ENCODE results near the gene TEN1.

TEN1 gene

DNA sequence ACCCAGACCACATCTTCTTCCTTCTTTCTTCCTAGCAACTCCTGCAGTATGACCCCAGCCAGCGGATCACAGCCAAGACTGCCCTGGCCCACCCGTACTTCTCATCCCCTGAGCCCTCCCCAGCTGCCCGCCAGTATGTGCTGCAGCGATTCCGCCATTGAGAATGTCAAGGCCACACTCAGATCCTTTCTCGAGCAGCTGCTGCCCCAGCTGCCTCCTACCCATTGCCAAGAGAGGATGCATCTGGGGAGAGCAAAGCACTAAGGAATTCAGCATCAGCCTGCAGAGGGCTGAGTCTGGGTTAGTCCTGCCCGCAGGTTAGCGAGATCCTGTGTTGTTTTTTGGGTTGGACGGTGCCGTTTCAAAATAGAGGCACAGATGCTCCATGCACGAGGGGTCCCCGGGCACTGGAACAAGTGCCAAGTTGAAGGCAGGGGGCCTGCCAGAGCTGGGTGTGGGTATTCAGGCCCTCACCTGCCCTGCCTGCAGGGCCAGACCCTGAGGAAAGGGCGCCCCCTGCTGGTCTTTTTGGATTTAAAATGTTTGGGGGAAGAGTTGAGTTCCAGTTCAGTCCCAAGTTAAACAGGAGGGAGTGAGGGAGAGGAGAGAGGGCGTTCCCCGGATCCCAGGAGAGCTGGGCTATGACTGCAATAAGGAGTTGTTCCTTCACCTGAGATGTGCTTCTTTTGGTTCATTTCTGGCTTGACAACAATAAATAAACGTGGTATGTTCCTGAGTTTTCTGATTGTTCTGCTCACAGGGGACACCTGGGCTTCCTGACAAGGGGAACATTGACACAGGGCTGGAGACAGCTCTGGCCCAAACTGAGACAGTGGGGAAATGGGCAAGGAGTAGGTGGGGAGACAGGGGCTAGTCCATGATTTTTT, 26.5 kb downstream of the TEN1 start:
- TF ChIP-seq, protein P1, sequence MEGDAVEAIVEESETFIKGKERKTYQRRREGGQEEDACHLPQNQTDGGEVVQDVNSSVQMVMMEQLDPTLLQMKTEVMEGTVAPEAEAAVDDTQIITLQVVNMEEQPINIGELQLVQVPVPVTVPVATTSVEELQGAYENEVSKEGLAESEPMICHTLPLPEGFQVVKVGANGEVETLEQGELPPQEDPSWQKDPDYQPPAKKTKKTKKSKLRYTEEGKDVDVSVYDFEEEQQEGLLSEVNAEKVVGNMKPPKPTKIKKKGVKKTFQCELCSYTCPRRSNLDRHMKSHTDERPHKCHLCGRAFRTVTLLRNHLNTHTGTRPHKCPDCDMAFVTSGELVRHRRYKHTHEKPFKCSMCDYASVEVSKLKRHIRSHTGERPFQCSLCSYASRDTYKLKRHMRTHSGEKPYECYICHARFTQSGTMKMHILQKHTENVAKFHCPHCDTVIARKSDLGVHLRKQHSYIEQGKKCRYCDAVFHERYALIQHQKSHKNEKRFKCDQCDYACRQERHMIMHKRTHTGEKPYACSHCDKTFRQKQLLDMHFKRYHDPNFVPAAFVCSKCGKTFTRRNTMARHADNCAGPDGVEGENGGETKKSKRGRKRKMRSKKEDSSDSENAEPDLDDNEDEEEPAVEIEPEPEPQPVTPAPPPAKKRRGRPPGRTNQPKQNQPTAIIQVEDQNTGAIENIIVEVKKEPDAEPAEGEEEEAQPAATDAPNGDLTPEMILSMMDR (IDR thresholded peaks at IDR 0.05): peak; percentile 80

DNA sequence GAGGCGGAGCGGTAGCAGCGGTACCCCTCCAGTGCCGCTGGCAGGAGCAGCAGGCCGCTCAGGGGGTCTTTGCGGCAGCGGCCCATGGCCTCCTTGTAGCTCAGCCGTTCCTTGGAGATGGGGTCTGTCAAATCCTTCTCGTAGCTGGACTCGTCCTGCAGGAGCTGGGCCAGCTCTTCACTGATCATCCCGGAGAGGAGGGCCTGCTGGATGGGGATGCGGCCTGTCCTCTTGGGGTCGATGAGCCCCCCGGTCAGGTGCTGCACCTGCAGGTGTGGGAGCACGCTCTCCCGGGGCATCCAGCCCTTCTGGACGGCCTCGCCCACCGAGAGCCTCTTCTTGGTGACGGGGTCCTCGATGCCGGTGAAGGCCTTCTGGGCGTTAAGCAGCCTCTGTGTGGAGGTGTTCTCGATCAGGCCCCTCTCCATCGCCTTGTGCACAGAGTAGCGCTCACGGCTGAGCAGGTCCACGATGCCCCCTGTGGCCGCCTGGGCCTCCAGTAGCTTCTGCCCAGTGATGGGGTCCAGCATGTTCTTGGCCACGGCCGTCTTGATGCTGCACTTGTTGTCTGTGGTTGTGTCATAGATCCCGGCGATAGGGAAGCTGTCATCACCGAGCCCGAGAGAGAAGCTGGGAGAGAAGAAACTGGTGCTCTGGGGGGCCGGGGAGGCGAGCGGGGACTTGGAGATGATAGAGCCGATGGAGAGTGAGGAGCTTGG, 28.2 kb downstream of the TEN1 start:
- TF ChIP-seq, protein P1 (IDR thresholded peaks at IDR 0.05): no peak

- TF ChIP-seq, protein P1 (IDR thresholded peaks at IDR 0.05): no peak
Measured at GRCh38 chr17:76007850-76008165, 28.8 kb downstream of the TEN1 start.

DNA sequence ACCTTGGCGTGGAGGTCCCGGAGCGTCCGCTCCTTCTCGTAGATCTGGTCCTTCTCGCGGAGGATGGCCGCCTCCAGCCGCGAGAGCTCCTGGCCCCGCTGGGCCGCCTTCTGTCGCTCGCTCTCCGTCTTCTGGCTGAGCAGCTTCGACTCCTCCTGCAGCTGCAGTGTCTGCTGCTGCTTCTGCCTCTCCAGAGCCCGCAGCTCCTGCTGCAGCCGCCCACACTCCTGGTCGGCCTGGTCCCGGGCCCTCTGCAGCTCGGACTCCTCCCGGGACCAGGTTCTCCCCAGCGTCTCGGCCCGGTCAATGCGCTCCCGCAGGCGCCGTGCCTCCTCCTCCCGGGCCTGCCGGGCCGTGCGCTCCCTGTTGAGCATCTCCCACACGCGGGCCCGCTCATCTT, 29.2 kb downstream of the TEN1 start:
- TF ChIP-seq, protein P1 (IDR thresholded peaks at IDR 0.05): no peak

GRCh38 chr17:76008630-76009425, 29.8 kb downstream of the TEN1 start:
- TF ChIP-seq, protein P1 (IDR thresholded peaks at IDR 0.05): no peak

GRCh38 chr17:76009447-76009846, 30.4 kb downstream of the TEN1 start:
- TF ChIP-seq, protein P1 (IDR thresholded peaks at IDR 0.05): no peak

DNA sequence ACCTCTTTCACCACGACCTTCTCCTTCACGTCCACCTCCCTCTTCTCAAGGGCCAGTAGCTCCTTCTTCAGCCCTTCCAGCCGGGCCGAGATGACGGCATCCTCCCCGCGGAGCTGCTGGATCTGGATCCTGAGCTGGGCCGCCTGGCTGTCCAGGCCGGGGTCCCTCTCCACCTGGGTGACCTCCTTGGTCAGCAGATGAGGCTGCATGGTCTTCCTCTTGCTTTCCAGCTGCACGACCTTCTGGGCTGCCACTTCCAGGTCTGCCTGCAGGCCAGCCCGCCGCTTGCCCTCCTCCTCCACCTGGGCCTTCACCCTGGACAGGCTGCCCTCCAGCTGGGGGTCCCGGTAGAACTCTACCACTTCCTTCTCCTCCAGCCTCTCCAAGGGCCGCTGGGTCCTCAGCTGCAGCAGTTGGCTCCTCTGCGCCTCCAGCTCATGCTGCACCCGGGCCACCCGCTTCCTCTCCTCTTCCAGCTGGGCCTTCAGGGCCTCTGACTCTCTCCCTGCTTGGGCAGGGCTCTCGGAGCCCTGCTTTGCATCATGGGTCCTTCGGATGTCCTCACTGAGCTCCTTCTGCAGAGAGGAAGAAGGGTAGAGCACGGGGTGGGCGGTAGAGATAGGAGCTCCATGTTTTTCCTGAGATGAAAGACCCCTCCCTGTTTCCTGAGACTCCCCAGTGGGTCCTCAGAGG, 31.1 kb downstream of the TEN1 start:
- TF ChIP-seq, protein P1 (IDR thresholded peaks at IDR 0.05): no peak
